IMR-90 (cell line): ENCODE measurements around the gene PRODH2.

Experiments
- MAFK ChIP-seq: IDR thresholded peaks from 2 replicates; pipeline ENCODE4 v1.6.1; 2012; ENCODE audit warnings: low read depth, low read length, improper control_type of control experiment
- MXI1 ChIP-seq: IDR thresholded peaks from 2 replicates; pipeline ENCODE4 v1.6.1; 2012; ENCODE audit warnings: low read depth, mild to moderate bottlenecking, low read length, moderate library complexity, borderline replicate concordance
- NFE2L2 ChIP-seq: fragments of 150-350 bp; IDR thresholded peaks from 2 replicates; pipeline ENCODE4 v1.6.1; 2016; ENCODE audit warnings: low read depth, mild to moderate bottlenecking, low read length
- POLR2A ChIP-seq: IDR thresholded peaks from 2 replicates; pipeline ENCODE4 v1.6.1; 2012; ENCODE audit warnings: mild to moderate bottlenecking, low read depth, low read length
- RAD21 ChIP-seq: IDR thresholded peaks from 2 replicates; pipeline ENCODE4 v1.6.1; 2012; ENCODE audit warnings: low read length, improper control_type of control experiment

DNA sequence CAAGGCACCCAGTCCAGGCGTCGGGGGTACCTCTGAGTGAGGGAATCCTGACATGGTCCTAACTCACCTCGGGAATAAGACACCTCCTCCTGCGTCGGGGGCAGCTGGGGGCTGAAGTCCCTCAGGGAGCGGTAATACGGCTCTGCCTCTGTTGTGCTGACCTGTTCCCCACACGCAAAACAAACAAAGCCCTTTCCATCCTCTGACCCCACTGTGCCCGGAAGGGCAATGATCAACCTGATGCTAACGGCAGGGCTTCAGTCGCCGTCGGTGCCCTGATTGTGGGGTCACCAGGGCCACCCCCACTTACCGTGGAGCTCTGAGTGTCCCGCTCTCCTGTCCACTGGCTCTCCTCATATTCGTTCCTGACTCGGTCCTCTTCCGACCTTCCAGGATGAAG, 18.3 kb upstream of the PRODH2 start:
- TF ChIP-seq POLR2A (no peak), NFE2L2 (no peak), MAFK (no peak), RAD21 (no peak), MXI1 (no peak)
